Measurements from ENCODE around the gene BHLHE40.

BHLHE40 gene

GRCh38 chr3:4950351-4950784, 28.9 kb upstream of the BHLHE40 start:
- no peak for TF ChIP-seq POLR2AphosphoS5 (IDR thresholded peaks at IDR 0.05; ENCODE audit: low read depth, low read length)
- no peak for TF ChIP-seq TAF1 (IDR thresholded peaks at IDR 0.05; ENCODE audit: borderline replicate concordance, insufficient read depth, low read length)
- no peak for TF ChIP-seq REST (IDR thresholded peaks at IDR 0.05; ENCODE audit: insufficient read depth in 1 of 2, low read depth in 2 of 2, low read length in 2 of 2)
- no peak for TF ChIP-seq FOXP2 (optimal IDR thresholded peaks at IDR 0.05; ENCODE audit: borderline replicate concordance, extremely low read depth, extremely low read length, insufficient read depth)
- TF ChIP-seq SIN3A (IDR thresholded peaks at IDR 0.05; ENCODE audit: borderline replicate concordance, insufficient read depth, low read length): no peak

GRCh38 chr3:4950948-4951347, 28.3 kb upstream of the BHLHE40 start:
- no peak for TF ChIP-seq TAF1 (IDR thresholded peaks at IDR 0.05; ENCODE audit: borderline replicate concordance, insufficient read depth, low read length)
- no peak for TF ChIP-seq FOXP2 (optimal IDR thresholded peaks at IDR 0.05; ENCODE audit: borderline replicate concordance, extremely low read depth, extremely low read length, insufficient read depth)
- TF ChIP-seq POLR2AphosphoS5 (IDR thresholded peaks at IDR 0.05; ENCODE audit: low read depth, low read length): no peak
- no peak for TF ChIP-seq SIN3A (IDR thresholded peaks at IDR 0.05; ENCODE audit: borderline replicate concordance, insufficient read depth, low read length)
- no peak for TF ChIP-seq REST (IDR thresholded peaks at IDR 0.05; ENCODE audit: insufficient read depth in 1 of 2, low read depth in 2 of 2, low read length in 2 of 2)

GRCh38 chr3:4953119-4953518, 26.1 kb upstream of the BHLHE40 start:
- no peak for TF ChIP-seq SIN3A (IDR thresholded peaks at IDR 0.05; ENCODE audit: borderline replicate concordance, insufficient read depth, low read length)
- TF ChIP-seq REST (IDR thresholded peaks at IDR 0.05; ENCODE audit: insufficient read depth in 1 of 2, low read depth in 2 of 2, low read length in 2 of 2): no peak
- no peak for TF ChIP-seq FOXP2 (optimal IDR thresholded peaks at IDR 0.05; ENCODE audit: borderline replicate concordance, extremely low read depth, extremely low read length, insufficient read depth)
- TF ChIP-seq TAF1 (IDR thresholded peaks at IDR 0.05; ENCODE audit: borderline replicate concordance, insufficient read depth, low read length): no peak
- no peak for TF ChIP-seq POLR2AphosphoS5 (IDR thresholded peaks at IDR 0.05; ENCODE audit: low read depth, low read length)

- TF ChIP-seq FOXP2 (optimal IDR thresholded peaks at IDR 0.05; ENCODE audit: borderline replicate concordance, extremely low read depth, extremely low read length, insufficient read depth): no peak
- TF ChIP-seq TAF1 (IDR thresholded peaks at IDR 0.05; ENCODE audit: borderline replicate concordance, insufficient read depth, low read length): no peak
- TF ChIP-seq POLR2AphosphoS5 (IDR thresholded peaks at IDR 0.05; ENCODE audit: low read depth, low read length): no peak
- no peak for TF ChIP-seq SIN3A (IDR thresholded peaks at IDR 0.05; ENCODE audit: borderline replicate concordance, insufficient read depth, low read length)
- no peak for TF ChIP-seq REST (IDR thresholded peaks at IDR 0.05; ENCODE audit: insufficient read depth in 1 of 2, low read depth in 2 of 2, low read length in 2 of 2)
Observed at GRCh38 chr3:4954256-4955000, 24.8 kb upstream of the BHLHE40 start.
